ENCODE measurements around the gene TREML4. TPM values are rescaled to one million over a fixed set of nuclear protein-coding genes. Genes with fewer than 3 reads are reported as not detected.

TREML4 gene
- total RNA-seq, 2 experiments from 2014 or later: not detected

GRCh38 chr6:41191569-41191968 lies 36.6 kb upstream of the TREML4 start:
- Mint-ChIP-seq H3K27ac (no peak overlapping the region), H3K9me3 (ENCODE audit: insufficient read depth) (no peaks in the 10 kb centered on the region), H3K36me3 (ENCODE audit: low read depth) (peaks cover 65% of the 10 kb centered on the region), H3K27me3 (ENCODE audit: low read depth) (no peaks in the 10 kb centered on the region), H3K4me3 (no peak overlapping the region), H3K4me1 (ENCODE audit: low read depth) (peaks cover 51% of the 10 kb centered on the region)
- ATAC-seq: peak; percentile 52
- peak; percentile 39 for DNase-seq
- ChIA-PET POLR2A (interaction anchor here (0.7 to 1.8 kb wide), 2 partner anchors 9 to 119 kb away, joined by 3 to 10 read pairs; partner anchors contain the start of genes NFYA and TREML2), CTCF (interaction anchor here (0.7 to 2.7 kb wide), 9 partner anchors 9 to 129 kb away, joined by 3 to 18 read pairs (median 4); partner anchors contain the start of gene TREML2)

GRCh38 chr6:41193171-41193734 lies 34.9 kb upstream of the TREML4 start:
- ATAC-seq (no peak), DNase-seq (no peak)
- peaks cover 52% of the 10 kb centered on the region for H3K4me1 Mint-ChIP-seq (ENCODE audit: low read depth)
- H3K4me3 Mint-ChIP-seq: no peak overlapping the region
- H3K36me3 Mint-ChIP-seq (ENCODE audit: low read depth): peaks cover 81% of the 10 kb centered on the region
- H3K27ac Mint-ChIP-seq: peak overlapping the region; percentile 55
- ChIA-PET CTCF (no interaction called here), POLR2A (no interaction called here)
- no peaks in the 10 kb centered on the region for H3K27me3 Mint-ChIP-seq (ENCODE audit: low read depth)
- H3K9me3 Mint-ChIP-seq (ENCODE audit: insufficient read depth): no peaks in the 10 kb centered on the region

GRCh38 chr6:41193884-41194283 lies 34.3 kb upstream of the TREML4 start:
- Mint-ChIP-seq H3K4me3 (no peak overlapping the region), H3K4me1 (ENCODE audit: low read depth) (peaks cover 53% of the 10 kb centered on the region), H3K27me3 (ENCODE audit: low read depth) (no peaks in the 10 kb centered on the region), H3K36me3 (ENCODE audit: low read depth) (peaks cover 83% of the 10 kb centered on the region), H3K9me3 (ENCODE audit: insufficient read depth) (no peaks in the 10 kb centered on the region), H3K27ac (peak overlapping the region; percentile 30)
- ATAC-seq (no peak), DNase-seq (no peak)
- CTCF ChIA-PET: no interaction called here
- POLR2A ChIA-PET: no interaction called here

- Mint-ChIP-seq H3K4me3 (no peak overlapping the region), H3K4me1 (ENCODE audit: low read depth) (peaks cover 54% of the 10 kb centered on the region), H3K36me3 (ENCODE audit: low read depth) (peaks cover 82% of the 10 kb centered on the region), H3K9me3 (ENCODE audit: insufficient read depth) (no peaks in the 10 kb centered on the region), H3K27me3 (ENCODE audit: low read depth) (no peaks in the 10 kb centered on the region), H3K27ac (peak overlapping the region; percentile 30)
- POLR2A ChIA-PET: no interaction called here
- ATAC-seq: no peak
- DNase-seq: no peak
- CTCF ChIA-PET: no interaction called here
Measured at GRCh38 chr6:41194386-41194785, 33.8 kb upstream of the TREML4 start.

GRCh38 chr6:41197234-41197633 lies 30.9 kb upstream of the TREML4 start:
- H3K9me3 Mint-ChIP-seq (ENCODE audit: insufficient read depth): no peaks in the 10 kb centered on the region
- ChIA-PET POLR2A (interaction anchor here (0.9 kb wide), 1 partner anchor 17 kb away, joined by 3 read pairs; no protein-coding TSS in a partner anchor), CTCF (interaction anchor here (0.8 to 2.3 kb wide), 6 partner anchors 15 to 130 kb away, joined by 3 to 20 read pairs (median 3); no protein-coding TSS in a partner anchor)
- ATAC-seq (no peak), DNase-seq (no peak)
- no peaks in the 10 kb centered on the region for H3K27me3 Mint-ChIP-seq (ENCODE audit: low read depth)
- no peak overlapping the region for H3K4me3 Mint-ChIP-seq
- H3K4me1 Mint-ChIP-seq (ENCODE audit: low read depth): peaks cover 78% of the 10 kb centered on the region
- peaks cover 62% of the 10 kb centered on the region for H3K36me3 Mint-ChIP-seq (ENCODE audit: low read depth)
- peak overlapping the region; percentile 54 for H3K27ac Mint-ChIP-seq

- peak; percentile 56 for ATAC-seq
- ChIA-PET POLR2A (interaction anchor here (0.6 to 3.3 kb wide), 10 partner anchors 8 to 134 kb away, joined by 3 to 20 read pairs (median 4); partner anchors contain the start of genes NFYA and OARD1), CTCF (interaction anchor here (0.6 to 3.5 kb wide), 10 partner anchors 8 to 172 kb away, joined by 3 to 27 read pairs (median 6); partner anchors contain the start of gene NFYA)
- peak; percentile 51 for DNase-seq
- Mint-ChIP-seq H3K4me1 (ENCODE audit: low read depth) (peaks cover 75% of the 10 kb centered on the region), H3K27me3 (ENCODE audit: low read depth) (no peaks in the 10 kb centered on the region), H3K4me3 (peak overlapping the region; percentile 74), H3K27ac (peak overlapping the region; percentile 98), H3K9me3 (ENCODE audit: insufficient read depth) (no peaks in the 10 kb centered on the region), H3K36me3 (ENCODE audit: low read depth) (peaks cover 42% of the 10 kb centered on the region)
Measured at GRCh38 chr6:41199552-41200246, 28.4 kb upstream of the TREML4 start.

- Mint-ChIP-seq H3K27me3 (ENCODE audit: low read depth) (no peaks in the 10 kb centered on the region), H3K4me3 (peak overlapping the region; percentile 74), H3K27ac (peak overlapping the region; percentile 98), H3K36me3 (ENCODE audit: low read depth) (peaks cover 39% of the 10 kb centered on the region), H3K9me3 (ENCODE audit: insufficient read depth) (peaks cover 6% of the 10 kb centered on the region), H3K4me1 (ENCODE audit: low read depth) (peaks cover 68% of the 10 kb centered on the region)
- ChIA-PET POLR2A (interaction anchor here (0.6 to 3.3 kb wide), 12 partner anchors 8 to 134 kb away, joined by 3 to 20 read pairs (median 4); partner anchors contain the start of genes NFYA and OARD1), CTCF (interaction anchor here (0.8 to 3.5 kb wide), 10 partner anchors 9 to 134 kb away, joined by 3 to 27 read pairs (median 6); partner anchors contain the start of gene NFYA)
- peak; percentile 78 for DNase-seq
- peak; percentile 66 for ATAC-seq
Measured at GRCh38 chr6:41200296-41200900, 27.8 kb upstream of the TREML4 start.

GRCh38 chr6:41200901-41201763 lies 27.0 kb upstream of the TREML4 start, which contains the start of gene TREML2:
Gene TREML2, minus strand, starts transcription at chr6:41201149. Its CDS starts 141 bp downstream, at chr6:41201008.
- H3K4me3 Mint-ChIP-seq: peak within 1 kb of the TSS; percentile 74
- POLR2A ChIA-PET: interaction anchor here (0.6 to 3.3 kb wide), 12 partner anchors 9 to 147 kb away, joined by 3 to 20 read pairs (median 4); partner anchors contain the start of genes NFYA and OARD1
- peaks cover 33% of the 10 kb centered on the region for H3K36me3 Mint-ChIP-seq (ENCODE audit: low read depth)
- no peaks in the 10 kb centered on the region for H3K27me3 Mint-ChIP-seq (ENCODE audit: low read depth)
- peak; percentile 53 for DNase-seq
- ATAC-seq: peak; percentile 41
- peak within 1 kb of the TSS; percentile 98 for H3K27ac Mint-ChIP-seq
- peaks cover 9% of the 10 kb centered on the region for H3K9me3 Mint-ChIP-seq (ENCODE audit: insufficient read depth)
- peaks cover 64% of the 10 kb centered on the region for H3K4me1 Mint-ChIP-seq (ENCODE audit: low read depth)
- CTCF ChIA-PET: interaction anchor here (0.8 to 3.5 kb wide), 10 partner anchors 8 to 133 kb away, joined by 3 to 27 read pairs (median 6); partner anchors contain the start of gene NFYA

- Mint-ChIP-seq H3K4me1 (ENCODE audit: low read depth) (peaks cover 58% of the 10 kb centered on the region), H3K27ac (peak overlapping the region; percentile 98), H3K4me3 (peak overlapping the region; percentile 74), H3K36me3 (ENCODE audit: low read depth) (peaks cover 28% of the 10 kb centered on the region), H3K9me3 (ENCODE audit: insufficient read depth) (peaks cover 10% of the 10 kb centered on the region), H3K27me3 (ENCODE audit: low read depth) (no peaks in the 10 kb centered on the region)
- ChIA-PET POLR2A (interaction anchor here (0.6 to 2.1 kb wide), 2 partner anchors 10 to 147 kb away, joined by 3 to 10 read pairs; no protein-coding TSS in a partner anchor), CTCF (interaction anchor here (1.0 to 1.9 kb wide), 3 partner anchors 10 to 19 kb away, joined by 3 to 10 read pairs (median 7); no protein-coding TSS in a partner anchor)
- DNase-seq: no peak
- ATAC-seq: no peak
Measured at GRCh38 chr6:41201764-41202173, 26.4 kb upstream of the TREML4 start.

GRCh38 chr6:41204156-41204555 lies 24.0 kb upstream of the TREML4 start:
- H3K27me3 Mint-ChIP-seq (ENCODE audit: low read depth): no peaks in the 10 kb centered on the region
- peaks cover 14% of the 10 kb centered on the region for H3K36me3 Mint-ChIP-seq (ENCODE audit: low read depth)
- DNase-seq (peak; percentile 5), ATAC-seq (no peak)
- H3K4me3 Mint-ChIP-seq: no peak overlapping the region
- peaks cover 17% of the 10 kb centered on the region for H3K9me3 Mint-ChIP-seq (ENCODE audit: insufficient read depth)
- ChIA-PET CTCF (interaction anchor here (1.8 kb wide), 1 partner anchor 22 kb away, joined by 9 read pairs; no protein-coding TSS in a partner anchor), POLR2A (no interaction called here)
- peaks cover 39% of the 10 kb centered on the region for H3K4me1 Mint-ChIP-seq (ENCODE audit: low read depth)
- H3K27ac Mint-ChIP-seq: no peak overlapping the region

Measured in activated CD8-positive, alpha-beta T cell treated with anti-CD3 and anti-CD28 coated beads, Interleukin-2, amount 10 ng/mL, durations not matched to agents 7 days and 5 days (primary cell).